Esophagus muscularis mucosa (tissue), 3 donors: ENCODE data around the gene PRRC2B.

Experiments used
- POLR2A ChIP-seq: fragments of 450-650 bp; IDR thresholded peaks from one replicate; pipeline ENCODE4 v1.6.1; 2017; ENCODE audit warnings: antibody characterized with exemption, moderate library complexity, mild to moderate bottlenecking, low read depth
- TF ChIP-seq, protein P1 (sequence below), 3 experiments: fragments of 200-600 bp in 2 of 3; fragments of 450-650 bp in 1 of 3; sonication (generic) in 2 of 3; IDR thresholded peaks; one replicate each; pipeline ENCODE4 v1.5.1; 2017 to 2019; ENCODE audit warnings: antibody characterized with exemption in 3 of 3, mild to moderate bottlenecking in 2 of 3, moderate library complexity in 1 of 3

DNA sequence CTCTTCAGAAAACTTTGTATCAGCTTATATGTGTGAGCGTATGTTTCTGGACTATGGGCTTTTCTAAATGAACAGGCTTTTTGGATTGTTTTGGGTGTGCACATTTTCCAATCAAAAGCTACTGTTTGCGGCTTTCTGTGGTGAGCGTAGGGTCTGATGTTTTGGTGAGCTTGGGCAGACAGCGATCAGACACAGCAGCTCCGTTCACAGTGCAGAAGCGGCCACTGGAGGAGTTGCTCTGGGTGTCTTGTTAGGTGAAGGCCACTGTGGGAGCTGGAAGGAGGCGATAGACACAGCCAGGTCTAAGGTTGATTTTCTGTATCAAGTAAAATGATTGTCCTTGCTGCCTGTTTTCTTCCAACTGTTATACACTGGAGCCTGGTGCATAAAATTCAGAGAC lies 11.1 kb downstream of the PRRC2B start:
- TF ChIP-seq, protein P1, sequence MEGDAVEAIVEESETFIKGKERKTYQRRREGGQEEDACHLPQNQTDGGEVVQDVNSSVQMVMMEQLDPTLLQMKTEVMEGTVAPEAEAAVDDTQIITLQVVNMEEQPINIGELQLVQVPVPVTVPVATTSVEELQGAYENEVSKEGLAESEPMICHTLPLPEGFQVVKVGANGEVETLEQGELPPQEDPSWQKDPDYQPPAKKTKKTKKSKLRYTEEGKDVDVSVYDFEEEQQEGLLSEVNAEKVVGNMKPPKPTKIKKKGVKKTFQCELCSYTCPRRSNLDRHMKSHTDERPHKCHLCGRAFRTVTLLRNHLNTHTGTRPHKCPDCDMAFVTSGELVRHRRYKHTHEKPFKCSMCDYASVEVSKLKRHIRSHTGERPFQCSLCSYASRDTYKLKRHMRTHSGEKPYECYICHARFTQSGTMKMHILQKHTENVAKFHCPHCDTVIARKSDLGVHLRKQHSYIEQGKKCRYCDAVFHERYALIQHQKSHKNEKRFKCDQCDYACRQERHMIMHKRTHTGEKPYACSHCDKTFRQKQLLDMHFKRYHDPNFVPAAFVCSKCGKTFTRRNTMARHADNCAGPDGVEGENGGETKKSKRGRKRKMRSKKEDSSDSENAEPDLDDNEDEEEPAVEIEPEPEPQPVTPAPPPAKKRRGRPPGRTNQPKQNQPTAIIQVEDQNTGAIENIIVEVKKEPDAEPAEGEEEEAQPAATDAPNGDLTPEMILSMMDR (IDR thresholded peaks at IDR 0.05): no peak
- TF ChIP-seq POLR2A: no peak
